GM12892 (cell line): ENCODE results near the gene WFDC8.

Experiments used
- DNase-seq: peaks from one replicate; pipeline ENCODE4 v3.0.0; 2011; ENCODE audit not compliant: insufficient read length
- FAIRE-seq: peaks from 2 replicates; lab custom pipeline; 2011; peaks lifted over from hg19 to GRCh38; lab: Jason Lieb, UNC
- POLR2A ChIP-seq: IDR thresholded peaks from 2 replicates; pipeline ENCODE4 v1.6.1; 2011; ENCODE audit warnings: low read depth, low read length, control low read depth
- POLR2AphosphoS5 ChIP-seq: IDR thresholded peaks from 2 replicates; pipeline ENCODE4 v1.6.1; 2011; ENCODE audit warnings: low read depth, low read length, control low read depth
- TAF1 ChIP-seq: IDR thresholded peaks from 2 replicates; pipeline ENCODE4 v1.6.1; 2011; ENCODE audit warnings: low read depth, mild to moderate bottlenecking, control low read depth, low read length, borderline replicate concordance

Gene WFDC8

DNA sequence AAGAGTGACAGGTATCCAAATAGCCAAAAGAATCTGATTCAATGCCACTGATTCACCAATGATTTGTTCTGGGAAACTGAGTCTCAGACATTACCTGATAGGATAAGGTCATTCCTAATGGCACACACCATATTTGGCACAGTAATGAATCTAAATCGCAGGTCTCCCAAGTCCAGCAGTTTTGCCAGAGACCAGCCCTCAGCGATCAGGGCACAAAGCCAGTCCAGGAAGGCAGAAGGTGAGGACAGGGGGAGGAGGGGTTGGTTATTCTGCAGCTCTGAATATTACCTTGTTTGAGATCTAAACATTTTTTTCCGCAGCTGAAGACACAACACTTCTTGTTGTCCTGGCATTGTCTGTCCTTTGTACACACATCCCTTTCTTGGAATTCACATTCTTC is 33.7 kb downstream of the WFDC8 start:
- no peak for DNase-seq
- TF ChIP-seq POLR2AphosphoS5: no peak
- TF ChIP-seq POLR2A: no peak
- no peak for TF ChIP-seq TAF1
- FAIRE-seq: no peak

DNA sequence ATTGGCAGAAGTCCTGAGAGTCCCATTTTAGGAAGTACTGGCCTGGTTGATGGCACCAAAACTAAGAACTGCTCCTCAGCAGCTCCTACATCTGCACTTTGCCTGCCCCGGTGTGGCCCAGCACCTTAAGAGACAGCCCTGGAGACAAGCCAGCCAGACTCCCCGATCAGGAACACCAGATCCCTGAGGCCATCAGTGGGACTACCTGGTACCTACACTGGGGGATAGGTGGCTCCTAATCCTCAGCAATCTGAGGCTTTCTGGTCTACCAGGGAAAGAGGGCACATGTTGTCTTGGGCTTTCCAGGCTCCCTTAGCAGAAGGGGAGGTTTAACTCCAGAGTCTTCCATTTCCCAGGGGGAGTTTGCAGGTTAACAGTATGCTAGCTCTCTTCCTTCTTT is 39.7 kb downstream of the WFDC8 start, which contains the start of gene WFDC6:
TSS of gene WFDC6 (minus strand) at position 101 of the 400 bp plus-strand sequence. CDS start at position 26, 75 bp downstream.
- TF ChIP-seq POLR2A: no peak
- TF ChIP-seq POLR2AphosphoS5: no peak
- no peak for TF ChIP-seq TAF1
- no peak for DNase-seq
- no peak for FAIRE-seq

DNA sequence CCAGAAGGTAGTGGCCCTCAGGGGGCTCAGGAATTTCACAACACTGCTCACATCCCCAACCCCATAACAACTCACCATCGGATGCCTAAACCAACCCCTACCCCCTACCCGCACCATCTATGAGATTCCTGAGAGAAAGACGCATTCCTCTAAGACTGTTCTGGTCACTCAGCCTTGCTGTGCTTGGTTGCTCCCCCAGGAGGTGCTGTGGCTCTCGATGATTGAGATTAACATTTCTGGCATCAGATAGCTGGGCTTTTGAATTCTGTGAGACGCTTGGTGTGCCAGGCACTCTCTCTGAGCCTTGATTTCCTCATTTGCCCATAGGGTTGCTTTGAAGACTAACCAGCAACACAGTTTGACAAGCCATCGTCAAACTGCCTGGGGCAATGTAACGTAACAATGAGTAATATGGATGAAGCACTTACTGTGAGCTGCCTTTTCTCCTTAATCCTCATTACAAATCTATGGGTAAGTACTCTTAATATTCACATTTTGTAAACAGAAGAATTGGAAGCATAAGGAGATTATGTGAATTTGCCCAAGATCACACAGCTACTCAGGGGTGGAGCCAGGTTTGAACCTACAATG is 40.8 kb downstream of the WFDC8 start:
- DNase-seq (no peak), FAIRE-seq (no peak)
- TF ChIP-seq POLR2AphosphoS5 (no peak), TAF1 (no peak), POLR2A (no peak)

DNA sequence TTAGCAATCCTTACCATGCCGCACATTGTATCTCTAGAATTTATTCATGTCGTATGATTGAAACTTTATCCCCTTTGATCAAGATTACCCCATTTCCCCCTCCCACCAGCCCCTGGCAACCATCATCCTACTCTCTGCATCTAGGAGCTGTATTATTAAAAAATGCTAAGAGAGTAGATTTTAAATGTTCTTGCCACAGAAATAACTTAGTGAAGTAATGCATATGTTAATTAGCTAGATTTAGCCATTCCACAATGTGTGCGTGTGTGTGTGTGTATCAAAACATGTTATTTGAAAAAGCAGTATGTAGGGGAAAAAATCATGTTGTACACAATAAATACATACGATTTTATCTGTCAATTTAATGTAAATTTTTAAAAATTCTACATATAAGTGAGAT is 51.8 kb downstream of the WFDC8 start:
- FAIRE-seq: no peak
- DNase-seq: no peak
- TF ChIP-seq TAF1 (no peak), POLR2A (no peak), POLR2AphosphoS5 (no peak)

DNA sequence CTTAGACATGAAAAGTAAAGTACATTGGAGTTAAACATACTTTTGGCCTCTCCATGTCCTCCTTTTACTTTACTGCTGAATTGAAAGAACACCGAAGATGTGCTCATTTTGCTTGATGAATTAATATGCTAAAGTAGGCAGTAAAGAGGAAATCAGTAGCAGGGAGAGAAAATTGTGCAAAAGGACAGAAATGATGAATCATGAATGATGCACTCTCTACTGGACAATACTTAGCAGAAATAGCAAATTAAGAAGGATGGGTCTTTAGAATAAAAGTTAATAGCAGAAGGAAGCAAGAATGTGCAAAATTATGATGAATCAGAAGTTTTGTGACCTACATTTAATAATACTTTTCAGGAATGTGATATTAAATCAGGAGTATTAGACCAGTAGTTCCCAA is 55.3 kb downstream of the WFDC8 start:
- TF ChIP-seq POLR2A: no peak
- TF ChIP-seq POLR2AphosphoS5: no peak
- no peak for TF ChIP-seq TAF1
- no peak for FAIRE-seq
- DNase-seq: no peak

DNA sequence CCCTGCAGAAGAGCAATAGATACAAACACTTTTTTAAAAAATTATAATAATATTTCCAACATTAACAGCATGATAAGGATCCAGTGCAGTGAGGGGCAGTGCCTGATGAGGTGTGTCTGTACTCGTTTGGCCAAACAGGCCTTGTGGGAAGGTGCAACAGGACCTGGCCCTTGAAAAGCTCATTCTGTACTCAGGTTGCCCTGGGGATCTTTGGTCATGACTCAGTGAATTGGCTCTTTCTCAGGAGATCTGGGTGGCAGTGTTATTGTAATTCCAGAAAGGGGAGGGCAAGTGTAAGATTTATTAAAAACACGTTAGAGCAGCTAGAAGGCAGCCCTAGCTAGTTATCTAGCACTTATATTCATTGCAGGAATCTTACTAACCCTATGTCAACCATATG is 60.8 kb downstream of the WFDC8 start:
- TF ChIP-seq POLR2A (no peak), POLR2AphosphoS5 (no peak), TAF1 (no peak)
- FAIRE-seq: no peak
- no peak for DNase-seq

DNA sequence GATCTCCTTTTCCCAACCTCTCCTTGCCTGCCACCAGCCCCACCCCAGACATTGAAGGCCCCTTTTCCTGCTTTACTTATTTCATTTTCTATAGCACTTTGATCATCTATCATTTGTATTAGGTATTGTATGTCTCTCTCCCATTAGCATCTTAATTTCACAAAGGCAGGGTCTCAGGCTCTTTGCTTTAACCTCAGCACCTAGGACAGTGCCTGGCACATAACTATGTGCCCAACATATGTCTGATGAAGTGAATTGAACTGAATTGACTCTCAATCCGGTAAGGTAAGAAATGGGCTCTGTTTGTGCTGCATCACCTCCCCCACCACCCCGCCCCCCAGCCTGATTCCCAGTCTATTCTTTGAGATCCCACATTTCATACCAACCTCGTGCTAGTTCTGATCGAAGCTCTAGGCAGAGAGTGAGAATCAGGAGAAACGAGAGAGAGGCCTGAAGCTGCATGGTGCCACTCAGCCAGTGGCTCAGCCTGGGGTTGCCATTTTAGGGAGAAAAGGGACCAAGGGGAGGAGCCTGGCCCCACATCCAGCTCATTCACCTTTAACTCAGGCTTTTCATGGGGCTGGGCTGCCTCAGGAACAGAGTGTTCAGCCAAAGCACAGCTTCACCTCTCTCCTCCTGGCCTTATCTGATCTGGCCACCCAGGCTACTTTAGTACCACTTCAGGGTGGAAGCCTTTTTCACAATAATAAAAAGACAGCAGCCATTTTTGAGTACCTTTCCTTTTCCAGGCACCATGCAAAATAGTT is 63.8 kb downstream of the WFDC8 start, which contains the start of gene SPINT3:
TSS of gene SPINT3 (minus strand) at position 476 of the 767 bp plus-strand sequence. CDS start at position 462, 14 bp downstream.
- TF ChIP-seq POLR2A: no peak
- TF ChIP-seq POLR2AphosphoS5: no peak
- TF ChIP-seq TAF1: no peak
- no peak for FAIRE-seq

DNA sequence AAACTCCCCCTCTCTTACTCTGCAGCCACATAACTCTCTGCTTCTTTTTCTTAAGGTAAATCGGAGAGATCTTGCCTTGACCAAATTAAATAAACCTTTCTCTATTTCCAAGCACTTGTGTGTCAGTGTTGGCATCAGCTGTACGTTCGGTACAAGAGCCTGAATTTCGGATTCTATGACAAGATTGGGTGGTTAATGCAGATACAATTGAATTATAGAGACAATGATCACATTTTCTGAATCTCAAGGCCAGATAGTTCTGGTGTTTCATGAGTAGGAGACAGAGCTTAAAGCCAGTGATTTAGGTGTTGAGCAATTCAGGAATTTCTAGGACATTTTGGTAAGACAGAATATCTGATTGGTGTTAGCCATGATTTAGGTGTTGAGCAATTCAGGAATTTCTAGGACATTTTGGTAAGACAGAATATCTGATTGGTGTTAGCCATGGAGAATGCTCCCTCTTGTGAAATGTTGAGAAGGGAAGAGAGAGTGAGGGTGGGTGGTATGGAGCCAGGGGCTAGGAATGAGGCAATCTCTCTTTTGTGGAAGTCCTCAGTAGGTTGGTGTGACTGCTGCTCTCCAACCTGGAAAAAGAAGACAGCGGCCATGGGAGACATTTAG is 68.7 kb downstream of the WFDC8 start:
- TF ChIP-seq POLR2AphosphoS5 (no peak), POLR2A (no peak), TAF1 (no peak)
- DNase-seq: no peak
- no peak for FAIRE-seq

More for the DNA sequence above, 63.8 kb downstream of the WFDC8 start, which contains the start of gene SPINT3:
- no peak for DNase-seq

DNA sequence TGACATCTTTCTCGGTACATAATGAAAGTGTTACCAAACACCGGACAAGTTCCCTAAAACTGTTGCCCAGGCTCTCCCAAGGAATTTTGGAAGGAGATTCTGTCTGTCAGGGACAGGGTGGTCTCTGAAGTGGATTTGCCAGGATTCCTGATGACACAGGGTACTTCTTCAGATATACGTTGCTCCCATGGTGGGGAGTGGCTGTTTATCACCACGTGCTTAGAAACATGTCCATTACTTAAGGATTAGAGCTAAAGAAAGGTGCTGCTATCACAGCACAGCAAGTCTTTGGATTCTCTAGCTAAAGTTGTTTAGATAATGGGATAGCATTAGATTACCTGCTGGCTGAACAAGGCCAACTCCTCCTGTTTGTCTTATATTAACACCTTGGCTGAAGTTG is 70.0 kb downstream of the WFDC8 start:
- TF ChIP-seq POLR2AphosphoS5: no peak
- TF ChIP-seq TAF1: no peak
- no peak for TF ChIP-seq POLR2A
- DNase-seq: no peak
- no peak for FAIRE-seq

DNA sequence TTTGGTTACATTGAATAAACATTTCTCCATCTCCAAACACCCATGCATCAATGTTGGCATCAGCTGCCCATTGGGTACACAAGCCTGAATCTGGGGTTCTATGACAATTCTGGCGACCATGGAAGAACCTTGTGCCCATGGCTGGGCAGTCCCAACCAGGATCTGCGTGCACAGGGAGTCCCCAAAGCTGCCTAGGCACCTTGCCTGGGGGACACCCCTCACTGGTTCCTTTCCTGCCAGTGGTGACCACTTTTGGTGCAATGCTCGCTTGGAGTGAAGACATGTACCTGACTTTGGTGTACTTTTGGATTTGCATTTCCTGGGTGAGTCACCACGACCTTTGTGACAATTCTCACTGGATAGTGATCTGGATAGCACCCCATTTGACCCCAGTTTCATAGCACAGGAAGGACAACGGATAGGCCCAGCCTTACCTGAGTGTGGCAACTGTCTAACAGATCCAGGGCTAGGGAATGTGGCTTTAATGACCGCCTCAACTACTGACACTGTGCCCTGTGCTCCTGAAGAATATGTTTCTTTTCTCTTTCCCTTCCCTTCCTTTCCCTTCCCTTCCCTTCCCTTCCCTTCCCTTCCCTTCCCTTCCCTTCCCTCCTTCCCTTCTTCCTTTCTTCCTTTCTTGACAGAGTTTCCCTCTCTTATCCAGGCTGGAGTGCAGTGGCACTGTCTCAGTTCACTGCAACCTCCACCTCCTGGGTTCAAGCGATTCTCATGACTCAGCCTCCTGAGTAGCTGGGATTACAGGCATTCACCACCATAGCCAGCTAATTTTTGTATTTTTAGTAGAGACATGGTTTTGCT is 70.8 kb downstream of the WFDC8 start:
- TF ChIP-seq POLR2A (no peak), POLR2AphosphoS5 (no peak), TAF1 (no peak)
- no peak for FAIRE-seq
- no peak for DNase-seq
